ENCODE results near the gene RARB.

The RARB gene

DNA sequence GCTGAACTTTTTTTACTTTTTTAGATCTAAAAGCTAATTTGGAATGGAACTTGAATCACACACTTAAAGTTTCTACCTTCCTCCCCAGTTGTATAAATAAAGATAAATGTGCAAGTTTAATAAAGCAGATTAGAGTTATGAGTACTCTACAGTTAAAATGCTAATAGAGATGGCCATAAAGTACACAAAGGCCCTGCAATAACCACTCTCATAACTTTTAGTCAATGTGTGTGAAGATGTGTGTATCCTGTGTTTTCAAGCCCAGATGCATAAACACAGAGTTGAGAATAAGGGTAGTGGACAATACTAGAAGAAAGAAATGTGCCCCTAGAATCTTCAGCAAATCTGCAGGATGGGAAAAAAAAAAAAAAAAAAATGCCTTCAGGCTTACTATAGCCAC is 191.3 kb downstream of the RARB start:
- FAIRE-seq: no peak

DNA sequence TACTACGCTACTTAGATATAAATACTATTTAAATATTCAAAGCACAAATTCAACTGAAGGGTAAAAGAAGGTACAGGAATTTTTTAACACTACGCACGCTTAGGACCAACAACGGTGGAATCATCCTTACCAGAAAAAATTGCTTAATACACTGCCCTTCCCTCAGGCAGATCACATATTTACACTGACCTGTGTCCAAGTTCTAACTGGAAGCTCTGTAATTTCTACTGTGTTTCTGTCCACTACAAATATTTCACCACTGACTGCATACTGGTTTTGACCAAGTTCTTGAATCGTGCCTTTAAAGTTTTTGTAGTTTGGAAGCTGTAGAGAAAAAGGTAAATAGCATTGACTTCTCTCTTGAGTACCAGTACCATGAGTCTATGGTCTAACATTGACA is 192.4 kb downstream of the RARB start:
- FAIRE-seq: no peak

DNA sequence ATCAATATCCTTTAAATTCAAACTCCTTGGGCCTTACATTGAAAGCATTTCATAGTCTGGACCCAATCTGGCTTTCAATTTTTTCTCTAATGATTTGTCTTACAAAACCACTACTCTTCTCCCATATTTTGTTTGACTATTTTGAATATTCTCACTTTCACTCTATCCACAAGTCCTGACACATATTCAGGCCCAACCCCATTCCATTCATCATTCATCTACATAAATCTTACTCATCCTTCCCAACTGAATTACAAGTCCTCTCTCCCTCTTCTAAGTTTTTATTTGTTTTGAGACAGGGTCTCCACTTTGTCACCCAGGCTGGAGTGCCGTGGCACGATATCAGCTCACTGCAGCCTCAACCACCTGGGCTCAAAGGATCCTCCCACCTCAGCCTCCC is 193.0 kb downstream of the RARB start:
- no peak for FAIRE-seq

DNA sequence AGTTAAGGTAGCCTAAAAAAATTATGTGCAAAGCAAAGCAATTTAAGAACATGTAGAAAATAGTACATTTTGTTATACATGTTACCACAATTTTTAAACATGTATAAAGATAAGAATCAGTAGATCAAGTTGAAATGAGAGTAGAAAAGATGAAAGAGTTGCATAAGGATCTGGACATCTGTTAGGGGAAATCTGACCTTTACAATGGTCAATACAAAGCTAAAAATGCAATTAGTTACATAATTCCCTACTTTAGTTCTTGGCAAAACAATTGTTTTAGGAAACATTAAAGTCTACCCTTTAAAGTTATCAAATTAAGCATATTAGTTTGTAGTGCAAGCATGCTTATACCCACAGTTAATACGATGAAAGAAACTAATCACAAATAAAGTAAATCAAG is 203.9 kb downstream of the RARB start:
- FAIRE-seq: no peak

- FAIRE-seq: no peak
Observed at GRCh38 chr3:25633919-25634318, 205.9 kb downstream of the RARB start.

DNA sequence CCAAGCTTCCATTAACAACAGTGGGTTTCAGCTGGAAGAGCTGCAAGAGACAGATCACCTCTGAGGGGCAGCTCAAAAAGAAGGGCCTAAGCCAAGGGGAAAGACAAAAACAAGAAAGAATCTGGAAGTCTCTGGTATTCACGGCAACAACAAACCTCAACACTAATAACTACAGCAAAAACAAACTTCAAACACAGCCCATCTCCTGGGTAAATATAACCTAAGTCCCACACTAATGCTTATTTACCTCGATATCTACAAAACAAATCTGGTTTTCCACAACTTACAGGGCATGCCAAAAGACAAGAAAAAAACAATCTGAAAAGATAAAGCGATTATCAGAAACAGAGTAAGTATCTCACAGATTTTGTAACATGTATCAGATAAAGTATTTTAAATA is 207.0 kb downstream of the RARB start:
- no peak for FAIRE-seq

Data from TTC549 (cell line).